B cell (primary cell): Measurements from ENCODE around the gene GGT6. TPM values are rescaled to one million over a fixed set of nuclear protein-coding genes. Genes with fewer than 3 reads are reported as not detected.

Source experiments
- ATAC-seq: fragments of 200-7000 bp; cut with Tn5 transposase; one replicate; pipeline ENCODE4 v1.10.0; 2021; ENCODE audit warnings: low read depth, mild to moderate bottlenecking, moderate number of reproducible peaks, moderate library complexity
- CTCF ChIA-PET: fragments of 350-600 bp; sonication (Branson Sonifier 250); formaldehyde crosslinking; loops from one replicate; lab custom pipeline; 2021; ENCODE audit warnings: antibody characterized with exemption, inconsistent platforms; lab: Charles Lee
- POLR2A ChIA-PET: fragments of 350-600 bp; sonication (Branson Sonifier 250); formaldehyde crosslinking; loops from one replicate; lab custom pipeline; 2021; ENCODE audit warnings: antibody characterized with exemption; lab: Charles Lee
- DNase-seq: peaks from one replicate; pipeline ENCODE4 v3.0.0; 2013
- H2AFZ ChIP-seq: 2 replicates; pipeline ENCODE4 v1.6.1; 2012; ENCODE audit warnings: mild to moderate bottlenecking, low read depth, low read length; ENCODE audit not compliant: insufficient read depth, poor library complexity, severe bottlenecking
- H3K27ac ChIP-seq, 2 donors: 1 replicate in 1 of 2; 2 replicates in 1 of 2; pipeline ENCODE4 v1.5.1; 2012 to 2013; ENCODE audit warnings: low read length in 2 of 2, mild to moderate bottlenecking in 2 of 2, moderate library complexity in 1 of 2
- H3K27me3 ChIP-seq, 4 experiments: fragments of 200-600 bp in 1 of 4; sonication (generic) in 1 of 4; replicated peaks in 1 of 4; 1 replicate in 2 of 4; 2 replicates in 2 of 4; pipeline versions ENCODE4 v1.6.1 to v1.7.0; 2013 to 2016; ENCODE audit warnings: low read length in 3 of 4, mild to moderate bottlenecking in 2 of 4, mixed read lengths in 1 of 4, moderate library complexity in 1 of 4; ENCODE audit not compliant: insufficient read depth in 4 of 4, control insufficient read depth in 3 of 4; ENCODE audit errors: control extremely low read depth in 1 of 4
- H3K36me3 ChIP-seq, 2 experiments: replicated peaks in 1 of 2; 1 replicate in 1 of 2; 2 replicates in 1 of 2; pipeline versions ENCODE4 v1.6.1 to v1.7.1; 2013; ENCODE audit warnings: low read length in 1 of 2; ENCODE audit not compliant: insufficient read depth in 2 of 2, control insufficient read depth in 1 of 2; ENCODE audit errors: control extremely low read depth in 1 of 2, extremely low read depth in 1 of 2
- H3K4me1 ChIP-seq, 2 donors: fragments of 200-600 bp in 1 of 2; sonication (generic) in 1 of 2; 1 replicate in 1 of 2; 2 replicates in 1 of 2; pipeline versions ENCODE4 v1.5.1 to v1.6.1; 2013 to 2017; ENCODE audit warnings: low read length in 2 of 2; ENCODE audit not compliant: control insufficient read depth in 2 of 2, insufficient read depth in 2 of 2
- H3K4me2 ChIP-seq: replicated peaks from 2 replicates; pipeline ENCODE3; 2012; ENCODE audit warnings: mild to moderate bottlenecking, low read depth, low read length; ENCODE audit not compliant: poor library complexity, severe bottlenecking
- H3K4me3 ChIP-seq, 5 experiments: fragments of 200-600 bp in 1 of 5; sonication (generic) in 1 of 5; 1 replicate in 3 of 5; 2 replicates in 2 of 5; pipeline versions ENCODE4 v1.5.1 to v1.7.0; 2011 to 2016; ENCODE audit warnings: low read length in 4 of 5, mild to moderate bottlenecking in 4 of 5, low read depth in 2 of 5, control low read depth in 1 of 5, moderate library complexity in 1 of 5; ENCODE audit not compliant: insufficient read depth in 1 of 5; ENCODE audit errors: control extremely low read depth in 1 of 5, extremely low read depth in 1 of 5
- H3K79me2 ChIP-seq: fragments of 200-600 bp; sonication (generic); one replicate; pipeline ENCODE4 v1.6.0; 2016; ENCODE audit warnings: low read length; ENCODE audit not compliant: control insufficient read depth, insufficient read depth
- H3K9ac ChIP-seq: fragments of 200-600 bp; sonication (generic); 2 replicates; pipeline ENCODE4 v1.6.1; 2017; ENCODE audit warnings: mild to moderate bottlenecking, low read length, moderate library complexity
- H3K9me3 ChIP-seq, 3 donors: one replicate each; pipeline versions ENCODE4 v1.6.1 to v1.7.1; 2013; ENCODE audit warnings: low read length in 2 of 3; ENCODE audit not compliant: control insufficient read depth in 2 of 3, insufficient read depth in 1 of 3; ENCODE audit errors: control extremely low read depth in 1 of 3
- H4K20me1 ChIP-seq: 2 replicates; pipeline ENCODE4 v1.6.0; 2012; ENCODE audit warnings: mild to moderate bottlenecking, low read length; ENCODE audit not compliant: insufficient read depth, control insufficient read depth, poor library complexity, severe bottlenecking
- H3K27ac Mint-ChIP-seq: one replicate; pipeline ENCODE4 v1.8.0; 2021; ENCODE audit warnings: mixed read lengths
- H3K27me3 Mint-ChIP-seq: one replicate; pipeline ENCODE4 v1.8.0; 2021; ENCODE audit warnings: mixed read lengths
- H3K4me1 Mint-ChIP-seq: one replicate; pipeline ENCODE4 v1.8.0; 2021; ENCODE audit warnings: mixed read lengths
- H3K4me3 Mint-ChIP-seq: one replicate; pipeline ENCODE4 v1.8.0; 2021; ENCODE audit warnings: mixed read lengths
- H3K9me3 Mint-ChIP-seq: one replicate; pipeline ENCODE4 v1.8.0; 2022; ENCODE audit warnings: mixed read lengths; ENCODE audit not compliant: insufficient read depth
- EZH2 ChIP-seq: IDR thresholded peaks from 2 replicates; pipeline ENCODE4 v1.6.1; 2012; ENCODE audit warnings: borderline replicate concordance, low read depth, mild to moderate bottlenecking, moderate library complexity, low read length; ENCODE audit not compliant: insufficient read depth, poor library complexity, severe bottlenecking
- WGBS: methylation state at CpG from one replicate; pipeline ENCODE4 v1.1.5; 2013; ENCODE audit warnings: missing lambda C conversion rate; ENCODE audit not compliant: insufficient coverage; 5-methylcytosine and 5-hydroxymethylcytosine counted together
- intact Hi-C: fragments of 100-400 bp; cut with micrococcal nuclease; formaldehyde crosslinking; loops from one replicate; pipeline ENCODE4 v1.10.0; 2022
- polyA plus RNA-seq: library from polyadenylated mRNA; depleted of rRNA; stranded (reverse); fragments of >200 nt; gene quantifications from 2 replicates; pipeline ENCODE4 v1.2.3, GENCODE V29; 2012
- total RNA-seq, 2 donors: library from RNA; stranded (reverse); fragments of 120-200 nt in 1 of 2; gene quantifications; 1 replicate in 1 of 2; 2 replicates in 1 of 2; pipeline versions ENCODE4 v1.2.3 to v1.2.4, GENCODE V29; 2013 to 2022
- TF ChIP-seq, protein P1 (sequence below): fragments of 200-600 bp; IDR thresholded peaks from one replicate; pipeline ENCODE4 v1.8.0; 2022; ENCODE audit warnings: antibody characterized with exemption, mild to moderate bottlenecking

GGT6 gene
- total and polyA plus RNA-seq, 2 donors (not counting 1 experiment from before 2014, with no cell fraction given): not detected

DNA sequence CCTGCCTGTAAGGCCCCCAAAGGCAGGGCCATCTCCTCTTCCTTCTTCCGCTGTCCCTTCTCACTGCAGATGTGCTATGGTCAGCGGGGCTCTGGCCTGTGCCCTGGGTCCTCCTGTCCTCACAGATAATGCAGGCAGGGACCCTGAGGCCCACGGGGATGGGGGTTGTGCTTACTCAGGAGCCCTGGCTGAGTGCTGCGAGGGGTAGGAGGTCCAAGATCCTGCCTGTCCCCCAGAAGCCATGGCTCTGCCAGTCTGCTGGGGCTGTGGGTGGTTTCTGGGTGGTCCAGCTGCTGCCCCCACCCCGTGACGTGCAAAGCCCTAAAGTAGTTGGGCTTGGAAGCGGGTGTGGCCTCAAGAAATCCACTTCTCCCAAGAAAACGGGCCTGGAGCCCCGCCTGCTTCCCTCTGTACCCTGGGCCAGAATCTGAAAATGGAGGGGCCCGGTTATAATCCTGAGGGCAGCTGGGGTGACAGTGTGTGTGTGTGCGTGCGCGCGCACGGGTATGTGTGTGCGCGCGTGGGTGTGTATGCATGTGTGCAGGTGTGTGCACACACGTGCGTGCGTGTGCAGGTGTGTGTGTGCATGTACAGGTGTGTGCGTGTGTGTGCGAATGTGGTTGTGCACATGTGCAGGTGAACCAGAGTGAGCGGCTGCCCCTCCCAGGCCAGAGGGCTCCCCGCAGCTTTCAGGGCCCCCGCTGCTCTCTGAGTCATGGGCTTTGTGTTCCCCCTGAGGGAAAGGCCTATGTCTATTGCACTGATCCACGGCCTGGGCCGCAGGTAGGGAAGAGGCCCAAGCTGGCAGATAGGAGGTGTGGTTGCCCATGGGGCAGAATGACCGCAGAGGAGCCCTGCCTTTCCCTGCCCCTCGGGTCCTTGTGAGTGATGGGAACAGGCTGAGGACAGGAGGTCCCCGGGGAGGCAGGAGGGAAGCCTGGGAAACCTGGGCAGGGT is 47.9 kb downstream of the GGT6 start:
- CTCF ChIA-PET: no interaction called here
- 95% methylated on average over 26 of the region's 31 CpGs for WGBS

More for the DNA sequence above, 47.9 kb downstream of the GGT6 start:
- H4K20me1 ChIP-seq: no peaks in the 10 kb centered on the region
- H3K4me2 ChIP-seq: no peak overlapping the region
- peaks cover 0 to 7% of the 10 kb centered on the region in 2 donors for H3K4me1 ChIP-seq
- H3K9me3 ChIP-seq: peaks cover 0 to 3% (median 0%) of the 10 kb centered on the region in 3 donors
- DNase-seq: no peak
- no peak overlapping the region for H3K27ac ChIP-seq
- peaks cover 0 to 15% (median 3%) of the 10 kb centered on the region in 4 experiments for H3K27me3 ChIP-seq
- no peak for ATAC-seq
- peaks cover 20% of the 10 kb centered on the region for H3K27me3 Mint-ChIP-seq
- H2AFZ ChIP-seq: no peak overlapping the region
- H3K4me3 Mint-ChIP-seq: no peak overlapping the region
- H3K9ac ChIP-seq: no peak overlapping the region
- H3K9me3 Mint-ChIP-seq: no peaks in the 10 kb centered on the region
- POLR2A ChIA-PET: no interaction called here
- no peaks in the 10 kb centered on the region for H3K79me2 ChIP-seq
- TF ChIP-seq, protein P1, sequence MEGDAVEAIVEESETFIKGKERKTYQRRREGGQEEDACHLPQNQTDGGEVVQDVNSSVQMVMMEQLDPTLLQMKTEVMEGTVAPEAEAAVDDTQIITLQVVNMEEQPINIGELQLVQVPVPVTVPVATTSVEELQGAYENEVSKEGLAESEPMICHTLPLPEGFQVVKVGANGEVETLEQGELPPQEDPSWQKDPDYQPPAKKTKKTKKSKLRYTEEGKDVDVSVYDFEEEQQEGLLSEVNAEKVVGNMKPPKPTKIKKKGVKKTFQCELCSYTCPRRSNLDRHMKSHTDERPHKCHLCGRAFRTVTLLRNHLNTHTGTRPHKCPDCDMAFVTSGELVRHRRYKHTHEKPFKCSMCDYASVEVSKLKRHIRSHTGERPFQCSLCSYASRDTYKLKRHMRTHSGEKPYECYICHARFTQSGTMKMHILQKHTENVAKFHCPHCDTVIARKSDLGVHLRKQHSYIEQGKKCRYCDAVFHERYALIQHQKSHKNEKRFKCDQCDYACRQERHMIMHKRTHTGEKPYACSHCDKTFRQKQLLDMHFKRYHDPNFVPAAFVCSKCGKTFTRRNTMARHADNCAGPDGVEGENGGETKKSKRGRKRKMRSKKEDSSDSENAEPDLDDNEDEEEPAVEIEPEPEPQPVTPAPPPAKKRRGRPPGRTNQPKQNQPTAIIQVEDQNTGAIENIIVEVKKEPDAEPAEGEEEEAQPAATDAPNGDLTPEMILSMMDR: no peak
- TF ChIP-seq EZH2: no peak
- peaks cover 1% of the 10 kb centered on the region for H3K4me1 Mint-ChIP-seq
- intact Hi-C loops: no loop called here
- no peaks in the 10 kb centered on the region for H3K36me3 ChIP-seq
- no peak overlapping the region for H3K27ac Mint-ChIP-seq
- H3K4me3 ChIP-seq: no peak overlapping the region
